ENCODE data around the gene ZNF550.

Gene ZNF550

DNA sequence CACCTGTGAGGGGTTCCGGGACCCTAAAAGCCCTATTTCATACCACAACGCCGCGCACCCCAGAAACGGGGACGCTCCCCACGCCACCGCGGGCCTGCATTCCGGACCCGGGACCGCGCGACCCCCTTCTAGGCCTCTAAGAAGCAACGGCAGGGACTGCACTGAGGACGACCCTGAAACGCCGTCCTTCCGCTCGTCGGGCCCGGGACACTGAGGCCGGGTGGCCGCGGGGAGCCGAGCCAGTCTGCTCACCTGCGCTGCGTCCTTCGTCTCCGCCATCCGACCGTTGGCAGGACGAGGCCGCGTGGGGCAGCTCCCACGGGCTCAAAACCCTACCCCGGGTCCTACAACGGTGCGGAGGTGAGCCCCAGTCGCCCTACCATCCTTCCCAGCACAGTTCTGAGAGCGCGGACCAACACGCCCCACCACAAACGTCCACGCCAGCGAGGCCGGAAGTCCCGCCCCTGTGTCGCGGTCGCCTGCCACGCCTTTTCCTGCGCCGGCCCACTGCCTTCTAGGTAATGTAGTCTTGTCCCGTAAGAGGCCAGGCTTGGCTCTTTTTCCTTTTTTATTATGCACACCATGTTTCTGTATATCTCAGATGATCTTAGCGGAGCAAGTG, at the start of gene ZNF550:
TSS of gene ZNF550 (minus strand) at position 460 of the 622 bp plus-strand sequence. CDS start at position 279, 181 bp downstream.
- peak; percentile 79 for DNase-seq

DNA sequence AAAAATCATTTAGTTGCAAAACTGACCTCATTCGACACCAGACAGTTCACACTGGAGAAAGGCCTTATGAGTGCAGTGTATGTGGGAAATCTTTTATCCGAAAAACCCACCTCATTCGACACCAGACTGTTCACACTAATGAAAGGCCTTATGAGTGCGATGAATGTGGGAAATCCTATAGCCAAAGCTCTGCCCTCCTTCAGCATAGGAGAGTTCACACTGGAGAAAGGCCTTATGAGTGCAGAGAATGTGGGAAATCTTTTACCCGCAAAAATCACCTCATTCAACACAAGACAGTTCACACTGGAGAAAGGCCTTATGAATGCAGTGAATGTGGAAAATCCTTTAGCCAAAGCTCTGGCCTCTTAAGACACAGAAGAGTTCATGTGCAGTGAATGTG, 47.3 kb upstream of the ZNF550 start:
- no peak for DNase-seq

DNA sequence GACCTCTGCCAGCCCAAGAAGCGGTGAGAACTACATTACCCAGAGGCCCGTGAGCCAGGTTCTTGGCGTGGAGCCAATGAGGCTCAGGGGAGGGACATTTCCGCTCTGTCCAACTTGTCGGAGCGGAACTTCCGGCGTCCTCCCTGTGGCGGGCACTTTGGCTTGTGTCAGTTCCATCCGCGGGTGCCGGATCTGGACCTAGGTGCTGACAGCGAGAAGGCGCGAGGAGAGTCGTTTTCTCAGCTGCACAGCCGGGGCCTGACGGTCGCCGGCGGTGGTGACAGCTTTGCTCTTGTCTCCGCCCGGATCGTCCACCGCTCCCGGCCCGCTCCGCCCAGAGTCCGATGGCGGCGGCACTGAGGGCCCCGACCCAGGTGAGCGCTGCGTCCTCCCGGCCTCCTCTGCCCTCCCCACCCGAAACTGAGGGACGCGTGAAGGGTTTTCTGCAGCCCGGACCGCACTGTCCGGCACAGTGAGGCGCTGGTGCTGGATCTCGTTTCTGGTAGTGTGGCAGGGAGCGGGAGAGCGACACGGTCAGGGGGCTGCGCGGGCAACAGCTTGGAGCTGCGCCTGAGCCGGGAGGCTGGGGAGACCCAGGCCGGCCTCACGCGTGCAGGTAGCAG, 40.2 kb upstream of the ZNF550 start, which contains the start of gene ZNF530:
TSS of gene ZNF530 (plus strand) at position 125 of the 623 bp plus-strand sequence. CDS start 4,461 bp downstream, outside the sequence.
- DNase-seq, result peak; percentile 90

DNA sequence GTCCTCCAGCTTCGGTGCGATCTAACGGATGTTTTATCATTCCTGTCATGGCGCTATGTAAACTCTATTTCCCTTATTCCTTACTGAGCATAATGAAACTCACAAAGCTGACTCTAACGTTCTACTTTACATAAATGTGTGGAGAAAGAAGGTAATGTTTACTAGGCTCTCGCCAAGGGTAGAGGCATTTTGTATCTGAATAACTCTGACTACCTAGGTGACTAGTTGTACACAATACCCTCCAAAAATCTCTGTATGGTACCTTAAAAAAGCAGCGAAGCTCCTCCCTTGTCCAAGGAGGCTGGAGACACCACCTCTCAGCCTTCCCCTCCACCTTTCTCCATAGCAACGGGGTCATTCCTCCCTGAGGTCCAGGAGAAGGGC, 39.7 kb upstream of the ZNF550 start:
- no peak for DNase-seq

DNA sequence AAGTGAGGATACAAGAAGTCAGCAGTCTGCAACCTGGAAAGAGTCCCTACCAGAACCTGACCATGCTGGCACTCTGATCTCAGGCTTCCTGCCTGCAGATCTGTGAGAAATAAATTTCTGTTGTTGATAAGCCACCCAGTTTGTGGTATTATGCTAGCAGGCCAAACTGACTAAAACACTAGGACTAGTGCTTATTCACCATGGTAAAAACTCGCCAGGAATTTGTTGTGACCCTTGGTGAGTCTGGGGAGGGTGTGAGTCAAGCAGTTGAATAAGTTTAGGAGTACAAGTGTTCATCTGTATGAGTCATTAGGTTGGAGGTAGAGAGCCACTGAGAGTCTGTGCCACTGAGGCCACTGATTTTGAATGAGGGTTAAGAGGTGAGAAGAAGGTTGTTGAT, 27.9 kb upstream of the ZNF550 start:
- no peak for DNase-seq

DNA sequence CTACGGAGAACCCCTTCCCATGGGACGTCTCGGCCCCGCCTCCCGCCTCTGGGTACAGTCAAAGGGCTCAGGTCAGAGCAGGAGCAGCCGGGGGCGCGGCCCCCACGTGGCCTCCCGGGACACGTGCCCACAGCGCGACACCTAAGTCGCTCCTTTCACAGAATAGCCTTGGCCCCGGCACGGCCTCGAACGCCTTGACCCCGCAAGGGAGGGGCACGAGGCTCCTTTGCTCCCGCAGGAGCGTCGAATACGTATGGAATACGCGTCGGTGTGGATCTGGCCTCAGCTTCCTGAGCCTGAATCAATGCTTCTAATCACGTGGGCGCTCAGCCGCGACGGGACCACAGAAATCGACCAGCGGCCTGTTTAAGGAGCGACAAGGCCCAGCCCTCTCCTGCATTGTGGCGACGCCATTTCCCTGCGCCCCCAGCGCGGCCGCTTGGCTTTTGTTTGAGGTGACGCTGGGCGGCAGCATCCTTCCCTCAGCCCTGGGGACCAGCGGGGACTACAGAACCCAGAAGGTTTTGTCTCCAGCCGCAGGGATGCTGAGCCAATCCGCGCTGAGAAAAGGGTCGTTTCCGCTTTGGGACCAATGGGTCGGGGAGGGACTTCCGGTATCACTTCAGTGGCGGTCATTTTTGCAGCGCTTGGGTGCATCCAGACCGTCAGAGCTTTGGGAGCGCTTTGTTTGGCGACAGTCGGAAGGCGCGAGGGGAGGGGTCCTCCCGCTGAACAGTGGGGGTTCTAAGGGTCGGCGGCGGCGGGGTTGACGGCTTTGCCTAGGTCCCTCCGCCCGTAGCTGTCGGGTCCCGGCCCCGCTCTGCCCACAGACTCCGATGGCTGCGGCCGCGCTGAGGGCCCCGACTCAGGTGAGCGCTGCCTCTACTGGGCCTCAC, 24.1 kb upstream of the ZNF550 start, which contains the start of gene ZIK1:
TSS of gene ZIK1 (plus strand) at position 625 of the 896 bp plus-strand sequence. CDS start at position 837, 212 bp downstream.
- peak; percentile 93 for DNase-seq

DNA sequence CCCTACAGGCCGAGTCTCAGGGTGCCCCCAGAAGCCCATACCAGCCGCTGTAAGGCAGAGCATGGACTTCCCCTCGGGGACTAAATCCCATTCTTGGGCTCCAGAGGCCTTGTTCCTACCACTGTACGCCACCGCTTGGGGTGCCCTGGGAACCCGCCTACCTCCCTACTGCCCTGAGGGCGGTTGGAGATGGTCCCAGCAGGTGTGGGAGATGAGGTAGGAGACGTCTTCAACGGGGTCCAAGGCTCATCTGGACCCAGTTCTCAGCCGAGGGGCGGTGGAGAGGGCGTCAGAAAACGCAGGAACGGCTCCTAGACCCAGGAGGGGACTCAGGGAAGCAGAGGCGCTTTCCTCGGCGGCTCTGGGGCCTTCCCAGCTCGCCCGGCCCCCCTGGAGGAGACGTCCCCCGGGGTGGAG, 23.4 kb upstream of the ZNF550 start:
- no peak for DNase-seq

DNA sequence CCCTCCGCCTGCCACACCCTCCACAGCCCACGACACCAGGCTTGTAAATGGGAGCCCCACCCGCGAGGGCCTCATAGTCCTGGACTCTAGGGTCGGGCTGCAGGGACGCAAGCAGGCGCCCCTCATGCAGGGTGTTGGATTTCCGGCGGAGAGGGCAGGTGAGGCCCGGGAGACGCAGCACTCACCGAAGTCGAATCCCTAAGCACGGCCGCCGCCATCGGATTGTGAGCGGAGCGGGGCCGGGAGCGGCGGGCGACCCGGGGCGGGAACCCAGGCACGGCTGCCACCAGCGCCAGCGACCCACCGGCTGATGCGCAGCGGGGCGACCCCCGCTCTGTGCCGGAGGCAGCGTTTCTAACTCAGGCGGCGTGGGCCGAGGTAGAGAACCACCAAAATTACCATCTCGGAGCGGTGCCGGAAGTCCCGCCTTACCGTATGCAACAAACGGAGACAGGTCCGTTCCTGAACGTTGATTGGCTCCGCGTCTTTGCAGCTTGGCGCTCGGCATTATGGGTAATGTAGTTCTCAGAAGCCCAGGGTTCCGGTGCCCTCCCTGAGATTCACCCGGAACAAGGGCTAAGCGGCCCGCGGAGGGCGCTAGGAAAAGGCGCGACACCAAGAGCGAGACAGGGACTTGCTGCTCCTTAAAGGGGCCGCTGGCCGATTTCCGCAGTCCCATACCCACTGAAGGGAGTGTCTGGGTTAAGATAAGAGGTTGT, 19.0 kb upstream of the ZNF550 start, which contains the start of gene ZNF416:
TSS of gene ZNF416 (minus strand) at position 425 of the 719 bp plus-strand sequence. CDS start at position 218, 207 bp downstream.
- peak; percentile 97 for DNase-seq

DNA sequence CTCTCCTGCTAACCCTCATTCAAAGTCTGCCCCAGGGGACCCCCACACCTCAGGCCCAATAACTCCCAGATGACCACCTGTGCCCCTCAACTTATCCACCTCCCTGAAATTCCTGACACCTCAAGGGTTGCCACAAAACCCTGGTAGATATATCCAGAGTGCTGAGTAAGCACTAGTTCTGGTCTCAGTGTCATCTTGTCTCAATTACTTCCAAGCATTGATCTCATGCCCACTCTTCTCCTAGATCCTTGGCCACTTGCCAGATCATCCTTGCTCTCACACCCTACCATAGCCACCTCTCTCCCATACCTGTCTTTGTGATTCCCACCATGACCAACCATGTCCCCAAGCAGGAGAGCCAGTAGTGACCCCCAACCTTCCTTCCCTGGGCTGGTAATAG, 17.0 kb upstream of the ZNF550 start:
- no peak for DNase-seq

DNA sequence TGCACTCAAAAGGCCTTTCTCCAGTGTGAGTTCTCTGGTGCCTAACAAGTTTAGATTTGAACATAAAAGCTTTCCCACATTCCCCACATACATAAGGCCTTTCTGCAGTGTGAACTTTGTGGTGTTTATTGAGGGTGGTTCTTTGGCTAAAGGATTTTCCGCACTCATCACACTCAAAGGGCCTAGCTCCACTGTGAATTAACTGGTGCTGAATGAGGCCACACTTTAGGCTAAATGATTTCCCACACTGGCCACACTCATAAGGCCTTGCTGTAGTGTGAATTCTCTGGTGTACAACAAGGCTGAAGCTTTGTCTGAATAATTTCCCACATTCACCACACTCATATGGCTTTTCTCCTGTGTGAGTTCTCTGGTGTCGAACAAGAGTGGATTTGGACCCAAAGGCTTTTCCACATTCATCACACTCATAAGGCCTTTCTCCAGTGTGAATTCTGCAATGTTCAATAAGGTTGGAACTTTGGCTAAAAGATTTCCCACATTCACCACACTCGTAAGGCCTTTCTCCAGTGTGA, 12.8 kb upstream of the ZNF550 start:
- no peak for DNase-seq

DNA sequence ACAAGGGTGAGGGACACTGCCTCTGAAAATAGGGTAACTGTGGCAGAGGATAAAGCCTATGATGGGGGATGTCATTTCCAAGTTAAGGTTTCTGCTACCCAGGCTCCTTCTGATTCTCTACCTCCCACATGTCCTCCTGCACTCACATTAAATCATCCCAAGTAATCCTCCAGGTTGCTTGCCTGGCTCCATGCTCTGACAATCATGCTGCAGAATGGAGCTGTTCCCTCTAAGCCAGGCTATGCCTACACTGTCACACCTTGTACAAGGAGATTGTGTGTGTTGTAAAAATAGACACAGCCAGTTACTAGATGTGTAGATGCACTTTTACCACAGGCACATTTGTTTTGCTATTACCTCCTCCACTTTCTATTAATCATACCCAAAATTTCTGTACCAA, 11.0 kb upstream of the ZNF550 start:
- no peak for DNase-seq

DNA sequence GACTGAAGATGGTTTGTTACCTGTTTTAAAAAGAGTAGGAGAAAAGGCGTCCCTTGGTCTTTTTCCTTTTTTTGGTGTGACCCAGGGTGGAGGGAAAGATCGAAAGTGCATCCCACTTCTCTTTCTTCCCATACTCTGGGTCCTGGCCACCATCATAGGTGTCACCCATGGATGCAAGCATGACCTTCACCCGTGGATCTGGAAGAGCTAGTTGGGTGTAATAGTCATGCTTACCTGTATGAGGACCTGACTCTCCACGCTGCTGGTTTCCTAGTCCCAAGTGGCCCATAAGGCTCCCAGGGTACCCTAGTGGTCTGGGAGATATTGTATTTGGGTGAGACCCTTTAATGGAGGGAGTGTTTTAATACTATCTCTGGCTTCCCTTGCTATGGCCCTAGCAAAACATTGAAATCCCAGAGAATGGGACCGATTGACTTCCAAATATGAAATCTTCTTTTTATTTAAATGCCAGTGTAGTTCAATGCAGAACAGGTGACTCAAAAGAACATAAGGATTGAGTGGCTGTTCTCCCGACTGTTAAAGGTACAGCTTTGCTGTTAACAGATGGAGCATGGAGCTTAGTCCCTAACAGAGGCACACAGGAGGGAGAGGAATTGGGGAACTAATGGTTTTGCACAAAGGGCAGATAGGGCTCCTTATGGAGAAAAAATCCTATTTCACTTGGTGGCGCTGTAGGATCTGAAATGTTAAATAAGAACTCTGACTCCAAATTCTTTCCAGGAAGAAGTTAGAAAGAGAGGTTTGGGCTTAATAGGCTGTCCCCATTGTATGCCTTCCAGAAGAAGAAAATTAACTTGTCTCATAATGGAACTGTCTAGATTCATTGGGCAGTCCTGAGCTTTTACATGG, 7.0 kb upstream of the ZNF550 start:
- no peak for DNase-seq

DNA sequence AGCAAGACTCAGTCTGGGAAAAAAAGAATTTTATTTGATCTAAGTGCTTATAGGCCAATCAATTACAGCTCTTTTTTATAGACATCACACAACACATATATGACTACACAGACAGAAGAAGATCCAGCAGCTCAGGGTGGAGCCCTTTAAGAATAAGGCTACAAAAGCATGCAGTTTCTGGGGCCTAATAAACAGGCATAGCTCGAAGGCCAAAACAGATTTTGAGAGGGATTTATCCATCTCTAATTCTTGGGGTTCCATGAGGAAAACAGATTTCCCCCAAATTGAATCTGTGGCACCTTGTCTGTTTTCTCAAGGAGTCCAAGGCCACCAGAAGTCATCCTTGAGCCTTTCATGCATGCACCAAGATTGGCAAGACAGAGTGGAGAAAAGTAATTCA, 3.9 kb upstream of the ZNF550 start:
- no peak for DNase-seq

DNA sequence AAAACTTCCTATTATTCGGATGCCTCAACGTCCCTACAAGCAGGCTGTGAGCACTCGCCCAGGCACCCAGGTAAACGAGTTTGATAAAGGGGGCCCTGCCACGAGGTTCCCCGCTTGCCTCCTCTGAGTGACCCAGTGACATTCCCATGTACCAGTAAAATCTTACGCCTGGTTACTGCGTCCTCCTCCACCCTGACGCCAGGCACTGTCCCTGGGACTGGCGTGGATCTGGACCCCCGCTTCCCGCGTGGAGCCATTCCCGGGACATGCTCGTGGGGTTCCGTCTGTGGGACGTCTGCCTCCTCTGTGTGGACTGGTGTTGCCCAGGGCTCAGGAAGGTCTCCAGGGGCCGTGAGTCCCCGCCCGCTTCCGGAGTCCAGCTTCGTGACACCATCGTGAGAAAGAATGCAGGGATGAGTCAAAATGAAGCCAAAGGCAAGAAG, 407 bp upstream of the ZNF550 start:
- no peak for DNase-seq

DNA sequence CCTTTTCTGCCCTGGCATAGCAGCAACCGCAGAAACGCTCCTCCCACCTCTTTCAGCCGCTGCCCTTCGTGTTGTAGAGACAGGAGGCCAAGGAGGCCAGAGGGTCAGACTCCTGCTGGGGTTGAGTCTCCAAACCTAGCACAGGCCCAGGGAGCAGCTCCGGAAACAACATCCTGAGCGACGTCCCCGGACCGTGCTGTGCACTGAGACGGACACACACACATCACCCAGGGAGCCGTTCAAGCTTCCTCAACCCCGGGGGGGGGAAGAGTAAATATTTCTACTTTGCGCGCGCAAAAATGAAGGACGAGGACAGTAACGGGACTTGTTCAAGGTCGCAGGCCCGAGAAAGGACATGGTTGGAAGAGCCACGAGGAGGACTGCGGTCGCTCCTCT, 657 bp downstream of the ZNF550 start:
- DNase-seq, result no peak

DNA sequence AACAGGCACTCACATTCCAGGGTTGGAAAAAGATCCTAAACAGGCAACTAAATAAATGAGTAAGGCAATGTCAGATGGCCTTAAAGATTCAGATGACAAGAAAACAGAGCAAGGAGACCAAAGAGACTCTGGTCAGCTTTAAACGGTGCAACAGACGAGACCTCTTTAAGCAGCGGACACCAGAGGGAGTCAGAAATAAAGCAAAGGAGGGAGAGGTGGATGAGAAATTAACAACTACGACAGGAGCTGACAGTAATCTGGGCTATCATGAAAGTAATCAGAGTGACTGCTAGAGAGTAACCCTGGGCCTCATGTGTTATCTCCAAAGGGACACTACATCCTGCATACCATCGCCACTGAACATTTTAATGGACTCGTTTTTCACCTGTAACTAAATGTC, 1.1 kb downstream of the ZNF550 start:
- no peak for DNase-seq

DNA sequence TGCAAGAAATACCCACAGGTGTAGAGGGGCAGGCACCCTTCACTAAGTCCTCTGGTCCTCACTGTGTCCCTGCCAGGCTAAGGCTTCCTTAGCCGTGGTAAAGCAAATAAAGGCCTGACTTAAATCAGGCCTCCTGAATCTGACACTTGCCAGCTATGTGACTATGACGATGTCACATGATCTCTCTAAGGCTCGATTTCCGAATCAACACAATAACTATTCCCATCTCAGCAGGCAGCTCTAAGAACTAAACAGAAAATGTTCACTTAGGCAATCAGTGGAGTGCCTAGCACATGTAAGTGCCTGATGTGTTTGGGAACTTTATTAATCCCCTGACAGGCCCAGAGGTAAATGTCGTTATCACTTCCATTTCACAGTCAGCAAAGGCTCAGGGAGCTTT, 2.0 kb downstream of the ZNF550 start:
- no peak for DNase-seq

DNA sequence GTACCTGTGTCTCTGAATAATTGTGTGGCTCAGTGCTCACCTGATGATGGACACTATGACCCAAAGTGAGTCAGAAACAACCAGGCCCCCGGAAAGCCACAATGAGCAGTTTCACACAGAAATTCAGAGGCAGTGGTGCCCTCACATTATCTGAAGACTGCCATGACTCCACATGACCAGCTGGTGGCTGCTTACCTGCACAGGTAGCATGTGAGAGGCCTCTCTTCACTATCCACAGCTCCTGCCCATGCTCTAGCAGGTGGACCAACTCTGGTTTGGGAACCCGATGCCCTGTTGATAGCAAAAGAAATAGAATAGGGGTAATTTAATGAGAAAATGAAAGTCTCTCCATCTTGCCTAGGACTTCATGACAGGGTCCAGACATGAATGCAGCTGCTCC, 7.2 kb downstream of the ZNF550 start:
- no peak for DNase-seq

DNA sequence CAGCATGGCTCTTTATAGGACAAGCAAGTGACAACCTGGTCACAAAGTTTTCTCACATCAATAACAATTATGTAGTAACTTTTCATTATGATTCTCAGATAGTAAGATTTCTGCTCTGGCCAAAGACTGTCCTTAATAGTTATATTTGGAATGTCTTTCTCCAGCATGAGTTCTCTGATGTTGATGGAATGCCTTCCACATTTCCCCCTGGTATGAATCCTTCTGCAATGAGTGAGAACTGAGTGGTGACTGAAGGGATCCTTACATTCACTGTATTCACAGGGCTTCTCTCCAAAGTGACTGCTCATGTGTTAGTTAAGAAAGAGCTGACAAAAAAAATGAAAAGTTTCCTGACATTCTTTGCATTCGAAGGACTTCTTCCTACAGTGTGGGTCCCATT, 13.2 kb downstream of the ZNF550 start:
- DNase-seq, result no peak

DNA sequence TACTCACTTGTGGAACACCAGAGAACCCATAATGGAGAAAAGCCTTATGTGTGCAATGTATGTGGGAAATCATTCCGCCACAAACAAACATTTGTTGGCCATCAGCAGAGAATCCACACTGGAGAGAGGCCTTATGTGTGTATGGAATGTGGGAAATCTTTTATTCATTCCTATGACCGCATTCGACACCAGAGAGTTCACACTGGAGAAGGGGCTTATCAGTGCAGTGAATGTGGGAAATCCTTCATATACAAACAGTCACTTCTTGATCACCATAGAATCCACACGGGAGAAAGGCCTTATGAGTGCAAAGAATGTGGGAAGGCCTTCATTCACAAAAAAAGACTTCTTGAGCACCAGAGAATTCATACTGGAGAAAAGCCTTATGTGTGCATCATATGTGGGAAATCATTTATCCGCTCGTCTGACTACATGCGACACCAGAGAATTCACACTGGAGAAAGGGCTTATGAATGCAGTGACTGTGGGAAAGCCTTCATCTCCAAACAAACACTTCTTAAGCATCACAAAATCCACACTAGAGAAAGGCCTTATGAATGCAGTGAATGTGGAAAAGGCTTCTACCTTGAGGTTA, 21.6 kb downstream of the ZNF550 start:
- DNase-seq, result no peak

Measured in NCI-H345 (cell line).